GM19238 (cell line): ENCODE data around the gene CAPN5.
"Not testable (repeated sequence)": the region's sequence is repeated elsewhere in the genome, so short reads cannot be mapped to it uniquely, and the experiment has no call there.

ENCODE experiments used
- DNase-seq: peaks from one replicate; pipeline ENCODE4 v3.0.0; 2011; ENCODE audit warnings: low spot score; ENCODE audit not compliant: insufficient read length

CAPN5 gene

DNA sequence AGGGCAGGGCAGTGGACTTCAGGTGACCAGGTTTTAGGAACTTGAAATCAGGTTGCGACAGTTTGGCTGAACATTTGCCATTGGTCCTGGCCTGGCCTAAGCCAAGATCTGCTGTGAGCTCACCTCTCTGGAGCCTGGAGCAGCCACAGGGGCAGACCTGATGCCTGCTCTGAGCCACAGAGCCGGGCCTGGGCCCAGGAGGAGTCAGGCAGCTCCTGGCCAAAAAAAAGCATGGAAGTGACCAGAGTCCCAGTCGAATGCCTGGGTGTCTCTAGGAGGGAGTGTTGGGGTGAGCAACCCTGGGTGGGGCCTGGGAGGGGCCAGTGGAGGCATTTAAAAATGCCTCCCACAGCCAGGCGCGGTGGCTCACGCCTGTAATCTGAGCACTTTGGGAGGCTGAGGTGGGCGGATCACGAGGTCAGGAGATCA, 29.8 kb downstream of the CAPN5 start:
- no peak for DNase-seq

DNA sequence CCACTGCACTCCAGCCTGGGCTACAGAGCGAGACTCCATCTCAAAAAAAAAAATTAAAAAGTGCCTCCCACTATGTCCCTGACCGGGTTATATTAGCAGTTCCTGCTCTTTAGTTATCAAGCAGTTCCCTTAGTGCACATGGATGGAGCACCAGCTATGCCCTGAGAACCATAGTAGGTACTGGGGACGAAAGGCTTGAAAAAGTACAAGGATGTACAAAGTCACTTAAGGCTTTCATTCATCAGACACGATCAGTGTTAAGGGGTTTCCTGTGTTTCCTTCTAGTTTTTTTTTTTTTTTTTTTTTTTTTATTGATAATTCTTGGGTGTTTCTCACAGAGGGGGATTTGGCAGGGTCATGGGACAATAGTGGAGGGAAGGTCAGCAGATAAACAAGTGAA, 30.4 kb downstream of the CAPN5 start:
- DNase-seq: not testable (repeated sequence)

DNA sequence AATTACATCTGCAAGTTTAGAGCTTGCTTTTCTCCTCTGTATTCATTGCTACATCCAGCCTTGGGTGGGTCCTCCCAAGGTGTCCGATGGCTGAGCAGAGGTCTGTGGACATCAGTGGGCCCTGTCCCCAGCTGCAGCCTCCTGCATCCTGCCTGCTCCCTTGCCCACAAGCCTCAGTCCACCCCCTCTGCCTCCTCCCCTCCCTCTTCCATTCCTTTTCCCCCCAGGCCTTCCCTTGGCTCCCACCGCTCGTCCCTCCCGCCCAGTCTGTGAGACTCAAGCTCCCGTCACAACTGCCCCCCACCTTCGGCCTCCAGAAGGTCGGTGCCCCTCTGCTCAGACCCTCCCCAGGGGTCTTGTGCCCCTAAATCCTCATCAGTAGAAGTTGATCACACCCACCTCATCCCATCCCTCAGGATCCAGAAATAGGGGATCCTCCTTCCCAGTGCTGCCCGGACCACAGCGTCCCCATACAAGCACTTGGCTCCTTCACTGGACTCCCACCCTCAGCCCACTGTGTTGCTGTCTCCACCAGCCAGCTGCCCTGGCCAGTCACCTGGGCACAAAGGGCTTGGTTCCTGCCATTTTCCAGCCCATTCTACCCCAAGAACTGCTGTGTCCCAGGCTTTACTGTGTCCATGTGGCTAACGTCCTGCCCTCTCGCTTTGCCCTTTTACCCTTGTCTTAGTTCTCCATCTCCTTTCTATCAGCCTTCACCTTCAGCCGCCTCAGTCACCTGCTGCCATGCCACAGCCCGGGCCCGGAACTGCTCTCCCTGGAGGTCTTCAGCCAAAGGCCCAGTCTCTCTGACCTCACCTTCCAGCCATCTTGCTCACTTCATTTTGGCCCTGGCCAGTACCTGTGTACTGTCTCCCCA, 33.6 kb downstream of the CAPN5 start:
- DNase-seq: no peak

DNA sequence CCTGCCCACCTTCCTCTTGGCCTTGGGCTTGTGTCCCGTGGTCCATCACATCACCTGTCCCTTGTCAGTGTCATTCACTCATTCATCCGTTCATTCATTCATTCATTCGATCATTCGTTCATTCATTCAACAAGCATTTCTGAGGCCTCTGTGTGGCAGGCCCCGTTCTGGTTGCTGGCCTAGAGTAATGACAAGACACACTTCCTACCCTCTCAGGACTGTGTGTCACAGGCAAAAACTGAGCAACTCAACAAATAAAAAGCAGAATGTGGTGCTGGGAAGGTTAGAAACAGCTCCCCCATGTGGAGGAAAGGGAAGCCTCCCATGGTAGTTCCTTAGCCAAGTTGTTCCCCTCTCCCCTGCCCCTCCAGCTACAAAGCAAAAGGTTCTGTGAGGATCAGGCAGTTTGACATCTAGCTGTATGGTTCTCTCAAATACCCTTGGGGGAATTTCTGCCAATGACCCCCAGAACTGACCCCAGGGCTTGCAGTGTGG, 34.3 kb downstream of the CAPN5 start:
- no peak for DNase-seq

DNA sequence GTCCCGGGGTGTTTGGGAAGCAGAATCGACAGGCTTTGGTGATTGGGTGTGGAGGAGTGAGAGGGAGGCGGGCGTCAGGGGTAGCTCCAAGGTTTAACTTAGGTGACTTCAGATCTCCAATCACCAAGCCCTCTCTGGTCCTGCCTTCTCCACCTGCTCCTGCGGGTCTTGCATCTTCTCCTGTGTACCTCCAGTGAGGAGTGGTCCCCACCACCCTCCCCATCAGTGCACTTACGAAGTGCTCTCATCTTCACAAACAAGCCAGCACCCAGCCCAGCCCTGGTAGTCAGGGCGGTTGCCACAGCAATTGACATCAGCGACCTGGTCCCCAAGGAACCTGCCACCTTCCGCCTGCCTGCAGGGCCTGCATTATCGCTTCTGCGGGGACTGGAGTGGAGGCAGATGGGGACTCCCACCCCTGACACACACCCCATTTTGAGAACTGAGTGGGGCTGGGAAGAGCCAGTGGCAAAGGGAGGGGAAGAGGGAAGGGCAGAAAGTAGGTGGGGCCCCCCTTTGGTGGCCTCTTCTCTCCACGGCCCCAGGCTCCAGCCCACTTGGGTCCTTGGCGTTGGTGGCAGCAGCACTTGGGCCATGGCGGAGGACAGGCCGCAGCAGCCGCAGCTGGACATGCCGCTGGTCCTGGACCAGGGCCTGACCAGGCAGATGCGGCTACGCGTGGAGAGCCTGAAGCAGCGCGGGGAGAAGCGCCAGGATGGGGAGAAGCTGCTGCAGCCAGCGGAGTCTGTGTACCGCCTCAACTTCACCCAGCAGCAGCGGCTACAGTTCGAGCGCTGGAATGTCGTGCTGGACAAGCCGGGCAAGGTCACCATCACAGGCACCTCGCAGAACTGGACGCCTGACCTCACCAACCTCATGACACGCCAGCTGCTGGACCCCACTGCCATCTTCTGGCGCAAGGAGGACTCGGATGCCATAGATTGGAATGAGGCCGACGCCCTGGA, 35.8 kb downstream of the CAPN5 start, which contains the start of gene OMP:
OMP (plus strand) TSS at position 595 of the 965 bp plus-strand sequence; CDS start at position 595, 0 bp downstream.
- DNase-seq: no peak

DNA sequence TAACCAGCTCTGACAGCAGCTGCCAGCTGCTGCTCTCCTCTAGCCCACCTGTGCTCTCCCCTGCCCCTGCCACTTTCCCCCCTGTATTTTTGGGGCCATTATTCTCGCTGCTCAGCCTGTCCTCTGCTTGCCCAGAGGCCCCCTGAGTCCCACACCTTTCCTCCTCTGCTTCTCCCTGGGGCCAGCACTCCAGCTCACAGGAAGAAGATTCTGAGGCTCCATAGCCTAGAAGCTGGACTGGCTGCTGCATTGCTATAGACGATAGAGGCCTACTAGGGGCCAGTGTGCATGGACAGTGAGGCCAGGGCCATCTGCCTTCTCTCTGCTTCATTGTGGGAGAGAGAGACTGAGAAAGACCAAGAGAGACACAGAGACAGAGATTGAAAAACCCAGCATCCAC, 36.5 kb downstream of the CAPN5 start:
- no peak for DNase-seq

DNA sequence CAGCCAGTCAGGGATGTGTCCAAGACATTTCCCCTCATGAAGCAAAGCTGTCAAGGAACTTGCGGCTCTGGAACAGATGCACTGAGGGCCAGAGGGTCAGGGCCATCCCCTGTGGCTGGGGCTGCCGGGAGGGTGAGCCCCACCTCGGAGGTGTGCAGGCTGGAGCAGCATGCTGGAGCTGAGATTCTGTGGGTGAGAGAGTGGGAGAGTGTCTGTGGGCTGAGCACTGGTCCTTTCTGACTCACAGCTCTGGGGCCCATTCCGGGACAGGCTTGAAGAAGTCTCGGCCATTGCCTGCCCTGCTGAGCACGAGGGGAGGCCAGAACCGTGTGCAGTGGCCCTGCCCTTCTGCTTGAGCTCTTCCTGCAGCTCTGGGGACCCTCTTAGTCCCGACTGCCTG, 38.0 kb downstream of the CAPN5 start:
- no peak for DNase-seq

DNA sequence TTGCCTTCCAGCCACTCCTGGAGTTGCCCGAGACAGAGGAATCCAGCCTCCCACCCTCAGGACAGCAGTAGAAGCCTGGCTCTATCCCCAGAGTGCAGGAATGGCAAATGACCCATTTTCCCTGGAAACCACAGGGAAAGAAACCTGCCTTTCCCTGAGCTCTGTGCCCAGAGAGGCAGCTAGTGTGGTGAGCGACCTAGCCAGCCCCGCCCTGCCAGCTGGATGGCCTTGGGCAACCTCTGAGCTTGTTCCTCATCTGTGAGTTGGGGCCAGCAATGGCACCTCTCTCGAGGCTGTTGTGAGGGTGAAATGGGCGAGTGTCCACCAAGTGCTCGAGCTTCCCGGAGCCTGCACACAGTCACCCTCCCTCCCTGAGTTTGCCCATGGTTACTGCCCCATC, 39.5 kb downstream of the CAPN5 start:
- DNase-seq: no peak

DNA sequence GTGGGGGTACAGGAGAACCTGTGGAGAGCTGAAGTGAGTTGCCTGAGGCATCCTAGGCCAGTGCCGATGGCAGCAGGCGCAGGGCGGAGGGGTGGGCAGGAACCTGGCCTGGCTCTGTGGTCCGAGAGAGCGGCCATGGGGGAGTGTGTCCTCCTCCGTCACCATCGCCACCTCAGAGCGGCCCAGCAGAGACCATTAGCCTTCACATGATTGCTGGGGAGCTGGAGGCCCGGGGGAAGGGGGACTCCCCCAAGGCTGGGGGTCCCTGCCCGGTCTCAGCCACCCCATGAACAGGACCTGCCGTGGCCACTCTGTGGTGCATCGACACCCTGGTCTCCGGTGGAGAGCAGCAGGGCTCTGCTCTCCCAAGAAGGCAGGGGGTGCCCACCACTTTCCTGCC, 40.0 kb downstream of the CAPN5 start:
- DNase-seq: no peak

DNA sequence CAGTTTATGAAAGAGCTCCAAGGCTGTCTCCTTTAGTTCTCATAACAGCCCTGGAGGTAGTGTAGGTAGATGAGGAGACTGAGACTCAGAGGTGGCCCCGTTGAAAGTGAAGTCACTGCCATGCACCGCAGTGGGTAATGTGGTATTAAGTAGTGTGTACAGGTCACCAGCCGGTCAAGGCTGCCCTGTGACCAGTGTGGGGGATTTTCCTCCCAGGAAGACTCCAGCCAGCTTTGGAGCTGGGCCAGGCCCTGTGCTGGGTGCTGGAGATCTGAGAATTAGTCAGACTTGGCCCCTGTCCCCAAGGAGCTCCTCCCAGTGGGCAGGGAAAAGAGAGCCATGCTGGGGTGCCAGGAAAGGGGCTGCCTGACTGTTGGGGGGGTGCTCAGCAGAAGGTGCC, 41.2 kb downstream of the CAPN5 start:
- DNase-seq: no peak

DNA sequence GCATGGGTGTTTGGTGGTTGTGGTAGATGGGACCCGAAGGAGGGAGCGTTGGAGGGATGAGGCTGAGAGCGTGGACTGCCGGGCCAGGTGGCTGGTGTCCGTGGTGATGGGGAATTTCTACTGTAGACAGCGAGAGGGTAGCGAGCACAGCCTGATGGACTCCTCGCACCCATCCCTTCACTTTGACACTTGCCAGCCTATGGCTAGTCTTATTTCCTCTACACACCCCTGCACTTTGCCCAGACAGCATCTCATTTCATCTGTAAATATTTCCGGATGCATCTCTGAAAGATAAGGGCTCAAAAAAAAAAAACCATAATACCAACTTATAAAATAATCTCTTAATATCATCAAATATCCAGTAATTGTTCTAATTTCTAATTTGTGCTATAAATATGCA, 41.7 kb downstream of the CAPN5 start:
- DNase-seq: no peak

DNA sequence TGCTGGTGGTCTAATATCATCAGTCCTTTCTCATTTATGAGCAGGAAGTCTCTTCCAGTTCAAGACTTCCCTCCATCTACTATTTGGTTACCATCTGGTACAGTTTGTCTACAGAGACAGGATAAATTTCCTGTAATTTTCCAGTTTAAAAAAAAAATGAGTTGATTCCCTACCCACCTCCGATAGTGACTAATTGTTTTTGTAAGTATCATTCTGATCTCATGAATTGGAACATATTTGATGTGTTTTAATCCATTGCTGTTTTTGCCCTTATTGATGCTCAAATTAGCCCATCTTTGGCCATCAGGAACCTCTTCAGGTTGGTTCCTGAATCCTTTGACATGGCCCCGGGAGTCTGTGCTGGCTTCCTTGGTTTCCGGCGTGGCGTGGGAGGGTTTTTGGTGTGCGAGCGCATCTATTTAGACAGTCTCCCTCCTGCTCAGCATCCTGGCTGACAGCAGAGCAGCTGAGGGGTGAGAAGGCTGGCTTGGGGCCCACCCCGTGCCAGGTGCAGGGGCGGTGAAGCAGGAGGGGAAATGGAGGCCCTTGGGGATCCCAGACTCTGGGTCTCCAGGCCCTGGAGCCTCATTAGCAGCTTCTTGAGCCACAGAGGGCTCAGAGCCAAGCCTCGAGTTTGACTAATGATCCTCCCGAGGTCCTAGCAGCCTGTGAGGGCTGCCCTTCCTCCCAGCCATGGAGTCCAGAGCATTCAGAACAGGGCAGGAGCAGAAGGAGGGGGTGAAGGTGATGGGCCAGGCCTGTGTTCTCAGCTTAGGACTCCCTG, 42.7 kb downstream of the CAPN5 start:
- no peak for DNase-seq

DNA sequence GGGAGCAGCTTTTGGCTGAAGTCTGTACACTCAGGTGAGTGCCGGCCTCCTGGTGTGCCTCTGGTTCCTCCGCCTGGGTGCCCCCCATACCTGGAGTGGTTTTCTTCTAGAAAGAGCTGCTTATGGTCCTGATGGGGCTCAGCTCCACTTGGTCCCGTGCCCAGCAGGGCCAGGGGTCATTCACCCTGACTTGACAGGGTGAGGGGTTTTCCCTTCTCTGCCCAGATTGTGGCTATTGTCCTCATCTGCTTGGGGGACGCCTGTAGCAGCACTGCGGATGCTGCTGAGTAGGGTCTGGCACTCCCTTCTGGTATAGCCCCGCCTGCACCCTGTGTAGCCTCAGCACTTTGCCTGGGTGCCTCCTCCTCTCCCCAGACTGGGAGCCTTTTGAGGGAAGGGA, 44.1 kb downstream of the CAPN5 start:
- no peak for DNase-seq

DNA sequence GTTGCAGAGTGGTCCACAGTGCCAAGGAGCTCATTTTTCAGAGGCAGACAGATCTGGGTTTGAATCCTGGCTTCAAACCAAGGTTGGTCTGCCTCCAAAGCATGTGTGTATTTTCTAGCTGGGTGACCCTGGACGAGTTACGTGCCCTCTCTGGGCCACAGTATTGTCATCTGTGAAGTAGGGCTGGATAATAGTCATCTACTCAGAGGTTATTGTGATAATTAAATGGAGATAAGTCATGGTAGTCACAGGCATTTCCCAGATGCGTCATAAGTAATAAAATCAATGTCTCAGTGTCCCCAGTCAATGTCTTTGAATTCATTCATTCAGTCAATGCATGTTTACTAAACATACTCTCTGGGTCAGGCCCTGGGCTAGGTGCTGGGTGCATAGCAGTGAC, 44.5 kb downstream of the CAPN5 start:
- no peak for DNase-seq

DNA sequence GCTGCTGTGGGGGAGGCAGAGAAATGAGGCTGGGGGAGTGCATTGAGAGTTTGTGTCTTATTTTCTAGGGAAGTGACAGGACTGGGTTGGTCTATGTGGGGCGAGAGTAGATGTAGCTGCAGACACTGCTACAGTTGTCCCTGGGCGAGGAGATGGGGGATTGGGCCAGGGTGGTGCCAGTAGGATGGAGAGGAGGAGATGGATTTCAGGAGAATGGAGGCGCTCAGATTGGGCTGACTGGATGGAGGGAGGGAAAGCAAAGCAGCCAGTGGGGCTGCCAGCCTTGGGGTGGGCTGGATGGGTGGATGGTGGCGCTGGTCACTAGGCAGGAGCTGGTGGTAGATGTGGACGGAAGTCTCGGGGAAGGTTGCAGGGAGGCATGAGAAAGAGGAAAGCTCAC, 45.2 kb downstream of the CAPN5 start:
- DNase-seq: no peak

DNA sequence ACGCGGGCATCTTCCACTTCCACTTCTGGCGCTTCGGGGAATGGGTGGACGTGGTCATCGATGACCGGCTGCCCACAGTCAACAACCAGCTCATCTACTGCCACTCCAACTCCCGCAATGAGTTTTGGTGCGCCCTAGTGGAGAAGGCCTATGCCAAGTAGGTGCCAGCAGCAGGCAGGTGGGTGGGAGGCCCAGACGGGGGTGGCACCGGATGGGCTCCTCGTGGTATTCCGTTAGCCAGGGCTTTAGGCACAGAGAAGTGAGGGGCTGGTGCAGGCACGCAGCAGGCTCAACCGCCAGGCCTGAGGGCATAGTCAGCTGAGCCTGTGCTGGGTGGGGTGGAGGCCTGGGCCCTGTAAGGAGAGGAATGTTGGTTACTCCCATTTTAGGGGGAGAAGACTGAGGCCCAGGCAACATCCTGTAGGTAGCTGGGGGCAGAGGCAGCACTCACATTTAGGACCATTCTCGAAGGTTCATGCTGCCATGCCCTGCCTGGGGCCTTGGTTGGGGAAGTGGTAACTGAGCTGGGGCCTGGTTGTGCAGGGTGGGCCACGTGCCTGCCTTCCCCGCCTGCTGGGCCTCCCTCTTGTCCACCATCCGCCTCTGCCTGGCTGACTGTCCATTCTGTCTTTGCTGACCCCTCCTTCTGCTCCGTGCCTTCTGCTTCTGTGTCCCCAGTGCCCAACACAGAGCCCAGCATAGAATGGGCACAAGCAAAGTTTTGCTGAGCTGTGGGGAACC, 46.0 kb downstream of the CAPN5 start:
- no peak for DNase-seq

DNA sequence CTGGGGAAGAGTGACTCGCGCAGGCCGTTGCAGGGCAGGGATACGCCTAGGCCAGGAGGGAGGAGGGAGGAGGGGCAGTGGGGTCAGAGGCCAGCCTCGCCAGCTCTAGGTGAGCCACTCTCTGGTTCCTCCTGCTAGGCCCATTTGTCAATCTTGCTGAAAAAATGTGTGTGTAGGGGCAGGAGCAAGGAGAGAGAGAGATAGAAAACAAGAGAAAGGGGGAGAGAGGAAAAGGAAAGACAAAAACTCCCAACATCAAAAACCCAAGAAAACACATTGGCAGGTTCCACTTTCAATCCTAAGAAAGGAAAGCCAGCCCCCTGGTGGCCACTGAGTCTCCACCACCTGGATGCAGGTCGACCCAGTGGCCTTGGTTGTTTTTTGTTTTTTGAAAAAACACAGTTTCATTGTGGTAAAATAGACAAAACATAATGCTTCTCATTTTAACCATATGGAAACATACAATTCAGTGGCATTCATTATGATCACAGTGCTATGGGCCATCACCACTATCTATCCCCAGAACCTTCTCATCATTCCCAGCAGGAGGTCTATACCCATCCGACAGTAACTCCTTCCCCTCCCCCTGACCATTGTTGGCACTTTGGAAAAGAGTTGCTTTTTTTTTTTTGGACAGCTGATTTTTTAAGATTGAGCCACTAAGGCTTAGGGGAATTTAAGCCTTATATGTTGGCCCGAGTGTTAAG, 46.8 kb downstream of the CAPN5 start:
- DNase-seq: no peak

DNA sequence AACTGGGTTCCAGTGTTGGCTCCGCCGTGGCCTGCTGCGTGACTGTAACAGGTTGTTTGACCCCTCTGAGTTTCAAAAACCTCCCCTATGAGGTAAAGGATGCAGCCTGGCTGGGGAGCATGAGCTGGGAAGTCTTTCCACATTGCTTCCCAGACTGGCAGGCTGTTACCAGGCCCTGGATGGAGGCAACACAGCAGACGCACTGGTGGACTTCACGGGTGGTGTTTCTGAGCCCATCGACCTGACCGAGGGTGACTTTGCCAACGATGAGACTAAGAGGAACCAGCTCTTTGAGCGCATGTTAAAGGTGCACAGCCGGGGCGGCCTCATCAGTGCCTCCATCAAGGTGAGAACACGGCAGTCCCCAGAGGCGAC, 47.3 kb downstream of the CAPN5 start:
- DNase-seq: no peak

DNA sequence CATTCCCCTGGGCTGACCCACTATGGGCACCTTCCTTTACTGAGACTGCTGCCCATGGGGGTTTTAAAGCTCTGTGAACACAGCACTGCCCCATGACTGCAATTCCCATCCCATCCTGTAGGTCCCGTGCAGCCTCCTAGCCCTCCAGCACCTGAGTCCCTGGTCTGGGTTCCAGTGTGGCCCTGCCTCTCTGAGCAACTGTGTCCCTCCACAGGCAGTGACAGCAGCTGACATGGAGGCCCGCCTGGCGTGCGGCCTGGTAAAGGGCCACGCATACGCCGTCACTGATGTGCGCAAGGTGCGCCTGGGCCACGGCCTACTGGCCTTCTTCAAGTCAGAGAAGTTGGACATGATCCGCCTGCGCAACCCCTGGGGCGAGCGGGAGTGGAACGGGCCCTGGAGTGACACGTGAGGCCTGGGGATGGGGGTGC, 48.4 kb downstream of the CAPN5 start:
- DNase-seq: no peak

DNA sequence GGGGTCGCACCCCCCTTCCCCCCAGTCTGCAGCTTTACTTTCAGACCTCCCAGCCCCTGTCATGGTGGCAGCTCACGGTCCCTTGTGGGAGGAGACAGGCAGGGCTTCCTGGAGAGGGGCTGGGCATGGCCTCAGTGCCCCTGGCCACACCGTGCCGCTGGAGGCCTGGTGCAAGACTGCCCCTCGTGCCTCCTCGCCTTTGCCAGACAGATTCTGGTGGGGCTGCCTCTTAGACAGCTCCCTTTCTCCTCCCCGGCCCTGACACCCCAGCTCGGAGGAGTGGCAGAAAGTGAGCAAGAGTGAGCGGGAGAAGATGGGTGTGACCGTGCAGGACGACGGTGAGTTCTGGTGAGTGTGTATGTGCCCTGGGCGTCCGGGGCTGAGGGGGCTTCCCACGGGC, 49.2 kb downstream of the CAPN5 start:
- no peak for DNase-seq
